Effector CD4-positive, alpha-beta T cell (primary cell): ENCODE results near the gene SLC25A14.

ENCODE experiments used
- DNase-seq: peaks from one replicate; pipeline ENCODE4 v3.0.0-alpha.2; 2020

Gene SLC25A14

GRCh38 chrX:130385520-130385919 lies 45.8 kb downstream of the SLC25A14 start, which contains the start of gene GPR119:
TSS of gene GPR119 (minus strand) at chrX:130385674. CDS start at chrX:130385447, 227 bp downstream.
- DNase-seq = no peak

- no peak for DNase-seq
Measured at GRCh38 chrX:130386408-130386808, 46.7 kb downstream of the SLC25A14 start.

GRCh38 chrX:130393451-130394074 lies 53.8 kb downstream of the SLC25A14 start:
- no peak for DNase-seq

GRCh38 chrX:130395341-130395740 lies 55.6 kb downstream of the SLC25A14 start:
- DNase-seq = no peak

GRCh38 chrX:130401415-130402207 lies 61.9 kb downstream of the SLC25A14 start, which contains the start of gene RBMX2:
TSS of gene RBMX2 (plus strand) at chrX:130401987. CDS start at chrX:130402033, 46 bp downstream.
- DNase-seq = peak; percentile 58

- DNase-seq = no peak
Measured at GRCh38 chrX:130402208-130402684, 62.5 kb downstream of the SLC25A14 start.

GRCh38 chrX:130413415-130413814 lies 73.7 kb downstream of the SLC25A14 start:
- DNase-seq = no peak

GRCh38 chrX:130414800-130415199 lies 75.1 kb downstream of the SLC25A14 start:
- no peak for DNase-seq

- no peak for DNase-seq
Measured at GRCh38 chrX:130415201-130415600, 75.5 kb downstream of the SLC25A14 start.

GRCh38 chrX:130416785-130417184 lies 77.1 kb downstream of the SLC25A14 start:
- DNase-seq = no peak

- DNase-seq = no peak
Measured at GRCh38 chrX:130418066-130418465, 78.3 kb downstream of the SLC25A14 start.

GRCh38 chrX:130418740-130419139 lies 79.0 kb downstream of the SLC25A14 start:
- no peak for DNase-seq

GRCh38 chrX:130419263-130419662 lies 79.5 kb downstream of the SLC25A14 start:
- DNase-seq = no peak
